Left lung (tissue), 14 donors: ENCODE data around the gene ZER1. TPM values are rescaled to one million over a fixed set of nuclear protein-coding genes. Genes with fewer than 3 reads are reported as not detected.

ENCODE experiments used
- ATAC-seq: fragments of 200-7000 bp; cut with Tn5 transposase; one replicate; pipeline ENCODE4 v1.9.1; 2020; ENCODE audit warnings: moderate library complexity
- DNase-seq, 4 donors: peaks; one replicate each; pipeline ENCODE4 v3.0.0-alpha.2; 2013 to 2020
- H3K27ac ChIP-seq, 2 donors: fragments of 200-600 bp; sonication (generic) in 1 of 2; one replicate each; pipeline versions ENCODE4 v1.5.0 to v1.8.0; 2020 to 2021
- H3K27me3 ChIP-seq, 2 donors: fragments of 200-600 bp; sonication (generic) in 1 of 2; one replicate each; pipeline versions ENCODE4 v1.5.0 to v1.8.0; 2020 to 2021
- H3K36me3 ChIP-seq, 2 donors: fragments of 200-600 bp; sonication (generic) in 1 of 2; one replicate each; pipeline versions ENCODE4 v1.5.0 to v1.8.0; 2020 to 2021
- H3K4me1 ChIP-seq, 2 donors: fragments of 200-600 bp; one replicate each; pipeline ENCODE4 v1.8.0; 2021
- H3K4me3 ChIP-seq, 2 donors: fragments of 200-600 bp; sonication (generic) in 1 of 2; one replicate each; pipeline versions ENCODE4 v1.5.0 to v1.8.0; 2020 to 2021; ENCODE audit warnings: mild to moderate bottlenecking in 1 of 2
- H3K9me3 ChIP-seq, 2 donors: fragments of 200-600 bp; sonication (generic) in 1 of 2; one replicate each; pipeline versions ENCODE4 v1.5.0 to v1.8.0; 2020 to 2021
- intact Hi-C, 2 donors: fragments of 100-400 bp; cut with DNase I; formaldehyde crosslinking; loops; one replicate each; pipeline versions ENCODE4 v1.11.2 to v1.14.2; 2022
- long read RNA-seq, 12 donors: library from polyadenylated mRNA in 2 of 12; unstranded in 2 of 12; transcript quantifications; one replicate each; pipeline ENCODE4 v2.0.0 and lab custom pipeline, GENCODE V29; 2019 to 2026
- polyA plus RNA-seq, 6 donors: library from polyadenylated mRNA; unstranded; fragments of 120-200 nt; gene quantifications; one replicate each; pipeline ENCODE4 v1.2.1, GENCODE V29; 2013; ENCODE audit not compliant: insufficient read length in 6 of 6
- total RNA-seq, 2 donors: library from RNA; stranded (reverse); fragmentation: NEBNext Ultra II Directional; extraction: Animal tissue kit (Norgen Biotek cat#: 25700); gene quantifications; one replicate each; pipeline ENCODE4 v1.2.1, GENCODE V29; 2021
- TF ChIP-seq, protein P1 (sequence below), 2 donors: fragments of 200-600 bp; sonication (generic) in 1 of 2; IDR thresholded peaks; one replicate each; pipeline versions ENCODE4 v1.5.0 to v1.8.0; 2021; ENCODE audit warnings: antibody characterized with exemption in 2 of 2
- donor health status: DM: no; HTN: yes; CAD: no.
- donor health status: DM: no; HTN: no; CAD: no.

The ZER1 gene
- total RNA-seq (10 to 100 TPM; 29.7 to 37.3 TPM), polyA plus RNA-seq (10 to 100 TPM; 26.7 to 33.4 (median 29.1) TPM)
- long read RNA-seq, donor 1, full-length matches to known transcripts = 4 of 4 reads
- long read RNA-seq, donor 1, partial matches to known transcripts = 0 of 4 reads
- long read RNA-seq, donor 1, other reads (novel, unspliced or antisense) = 0 of 4 reads
- long read RNA-seq, donor 2, full-length matches to known transcripts = 5 of 5 reads
- long read RNA-seq, donor 2, partial matches to known transcripts = 0 of 5 reads
- long read RNA-seq, donor 2, other reads (novel, unspliced or antisense) = 0 of 5 reads
- long read RNA-seq, donor 3, full-length matches to known transcripts = 3 of 3 reads
- long read RNA-seq, donor 3, partial matches to known transcripts = 0 of 3 reads
- long read RNA-seq, donor 3, other reads (novel, unspliced or antisense) = 0 of 3 reads
- long read RNA-seq, donor 4, partial matches to known transcripts = 0 of 1 reads
- long read RNA-seq, donor 4, other reads (novel, unspliced or antisense) = 1 of 1 reads
- long read RNA-seq, donor 5, full-length matches to known transcripts = 2 of 7 reads
- long read RNA-seq, donor 5, partial matches to known transcripts = 0 of 7 reads
- long read RNA-seq, donor 5, other reads (novel, unspliced or antisense) = 5 of 7 reads
- long read RNA-seq, donor 6, full-length matches to known transcripts = 3 of 3 reads
- long read RNA-seq, donor 6, partial matches to known transcripts = 0 of 3 reads
- long read RNA-seq, donor 6, other reads (novel, unspliced or antisense) = 0 of 3 reads
- long read RNA-seq, donor 7, full-length matches to known transcripts = 5 of 10 reads
- long read RNA-seq, donor 7, partial matches to known transcripts = 5 of 10 reads
- long read RNA-seq, donor 7, other reads (novel, unspliced or antisense) = 0 of 10 reads
- long read RNA-seq, donor 8, full-length matches to known transcripts = 5 of 5 reads
- long read RNA-seq, donor 8, partial matches to known transcripts = 0 of 5 reads
- long read RNA-seq, donor 8, other reads (novel, unspliced or antisense) = 0 of 5 reads
- long read RNA-seq, donor 9 = 0 reads
- long read RNA-seq, donor 10, partial matches to known transcripts = 0 of 2 reads
- long read RNA-seq, donor 10, other reads (novel, unspliced or antisense) = 2 of 2 reads
- long read RNA-seq, donor 11, full-length matches to known transcripts = 8 of 21 reads
- long read RNA-seq, donor 11, partial matches to known transcripts = 8 of 21 reads
- long read RNA-seq, donor 11, other reads (novel, unspliced or antisense) = 5 of 21 reads
- long read RNA-seq, donor 12, partial matches to known transcripts = 5 of 5 reads
- long read RNA-seq, donor 12, other reads (novel, unspliced or antisense) = 0 of 5 reads

DNA sequence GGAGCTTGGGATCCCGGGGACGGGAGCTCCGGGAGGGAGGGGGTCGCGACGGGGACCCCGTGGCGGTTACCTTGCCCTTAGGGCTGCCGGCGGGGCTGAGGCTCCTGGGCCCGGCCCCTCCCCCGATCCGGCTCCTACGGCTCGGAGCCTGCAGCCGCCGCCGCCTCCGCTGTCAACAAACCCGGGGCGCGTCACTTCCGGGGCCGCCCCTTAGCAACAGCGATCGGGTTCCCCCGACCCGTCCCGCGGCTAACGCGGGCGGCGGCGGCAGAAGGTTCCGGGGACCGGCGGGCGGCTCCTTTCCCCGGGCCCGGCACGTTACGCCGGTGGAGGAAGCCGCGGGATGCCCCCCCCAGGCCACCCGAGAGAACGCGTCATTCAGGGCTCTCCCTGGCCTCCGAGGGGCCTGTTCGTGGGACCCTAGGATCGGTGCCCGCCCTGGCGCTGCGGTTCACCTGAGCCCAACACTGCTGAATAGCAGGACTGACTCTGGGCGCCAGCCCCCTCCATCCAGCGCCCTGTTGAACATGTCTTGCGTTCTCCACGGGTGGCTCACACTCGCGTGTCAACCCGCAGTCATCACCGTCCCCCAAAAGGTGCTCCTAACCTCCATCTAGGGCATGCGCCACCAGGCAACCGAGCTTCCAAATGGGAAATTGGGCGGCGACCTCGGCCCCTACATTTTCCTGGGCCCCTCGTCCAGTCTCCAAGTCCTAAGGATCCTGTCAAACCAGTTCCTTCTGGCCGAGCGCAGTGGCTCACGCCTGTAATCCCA is at the start of gene ZER1:
ZER1 (minus strand) TSS at position 183 of the 775 bp plus-strand sequence. CDS start 16,362 bp downstream, outside the sequence.
- H3K4me3 ChIP-seq = peak within 1 kb of the TSS; percentile 74 to 79
- peaks cover 0 to 7% of the 10 kb centered on the region in 2 donors for H3K36me3 ChIP-seq
- peaks cover 9 to 24% of the 10 kb centered on the region in 2 donors for H3K4me1 ChIP-seq
- no peaks in the 10 kb centered on the region for H3K27me3 ChIP-seq
- H3K27ac ChIP-seq = peak within 1 kb of the TSS; percentile 90 to 93
- peak; percentile 98 for ATAC-seq
- intact Hi-C loops = no loop called here
- TF ChIP-seq, protein P1, sequence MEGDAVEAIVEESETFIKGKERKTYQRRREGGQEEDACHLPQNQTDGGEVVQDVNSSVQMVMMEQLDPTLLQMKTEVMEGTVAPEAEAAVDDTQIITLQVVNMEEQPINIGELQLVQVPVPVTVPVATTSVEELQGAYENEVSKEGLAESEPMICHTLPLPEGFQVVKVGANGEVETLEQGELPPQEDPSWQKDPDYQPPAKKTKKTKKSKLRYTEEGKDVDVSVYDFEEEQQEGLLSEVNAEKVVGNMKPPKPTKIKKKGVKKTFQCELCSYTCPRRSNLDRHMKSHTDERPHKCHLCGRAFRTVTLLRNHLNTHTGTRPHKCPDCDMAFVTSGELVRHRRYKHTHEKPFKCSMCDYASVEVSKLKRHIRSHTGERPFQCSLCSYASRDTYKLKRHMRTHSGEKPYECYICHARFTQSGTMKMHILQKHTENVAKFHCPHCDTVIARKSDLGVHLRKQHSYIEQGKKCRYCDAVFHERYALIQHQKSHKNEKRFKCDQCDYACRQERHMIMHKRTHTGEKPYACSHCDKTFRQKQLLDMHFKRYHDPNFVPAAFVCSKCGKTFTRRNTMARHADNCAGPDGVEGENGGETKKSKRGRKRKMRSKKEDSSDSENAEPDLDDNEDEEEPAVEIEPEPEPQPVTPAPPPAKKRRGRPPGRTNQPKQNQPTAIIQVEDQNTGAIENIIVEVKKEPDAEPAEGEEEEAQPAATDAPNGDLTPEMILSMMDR (IDR thresholded peaks at IDR 0.05) = no peak
- H3K9me3 ChIP-seq = peaks cover 0 to 11% of the 10 kb centered on the region in 2 donors
- peak; percentile 84 to 99 (median 92) for DNase-seq

DNA sequence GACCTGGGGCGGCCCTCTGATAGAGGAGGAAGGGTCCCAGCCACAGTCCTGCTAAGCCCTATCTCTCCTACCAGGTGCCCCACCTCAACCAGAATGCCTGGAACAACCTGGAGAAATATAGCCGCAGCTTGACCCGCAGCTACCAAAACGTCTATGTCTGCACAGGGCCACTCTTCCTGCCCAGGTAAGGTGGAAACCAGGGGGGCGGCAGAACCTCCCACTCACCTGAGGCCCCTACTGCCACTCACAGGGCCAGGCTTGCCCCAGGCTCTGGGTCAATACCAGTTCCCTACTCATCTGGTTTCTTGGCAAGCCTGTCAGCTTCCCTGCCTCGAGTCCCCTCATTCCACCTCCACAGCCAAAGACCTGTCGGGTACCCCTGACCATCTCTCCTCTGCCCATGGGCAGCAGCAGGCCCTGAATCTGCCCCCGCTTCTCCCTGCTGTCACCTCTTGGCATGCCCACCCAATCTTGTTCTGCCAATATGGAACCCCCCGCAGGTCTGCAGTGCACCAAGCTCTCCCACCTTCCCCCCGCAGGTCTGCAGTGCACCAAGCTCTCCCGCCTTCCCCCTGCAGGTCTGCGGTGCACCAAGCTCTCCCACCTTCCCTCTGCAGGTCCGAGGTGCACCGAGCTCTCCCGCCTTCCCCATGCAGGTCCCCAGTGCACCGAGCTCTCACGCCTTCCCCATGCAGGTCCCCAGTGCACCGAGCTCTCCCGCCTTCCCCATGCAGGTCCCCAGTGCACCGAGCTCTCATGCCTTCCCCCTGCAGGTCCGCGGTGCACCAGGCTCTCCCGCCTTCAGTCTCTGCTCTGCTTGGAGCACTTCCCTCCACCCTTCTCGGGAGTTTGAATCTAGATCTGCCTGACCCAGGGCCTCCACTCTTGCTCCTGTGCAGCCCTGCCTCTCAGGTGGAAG is 49.2 kb upstream of the ZER1 start:
- Histone ChIP-seq H3K9me3 (no peaks in the 10 kb centered on the region), H3K27me3 (peaks cover 0 to 7% of the 10 kb centered on the region in 2 donors), H3K4me3 (no peak overlapping the region), H3K27ac (no peak overlapping the region), H3K36me3 (peaks cover 0 to 52% of the 10 kb centered on the region in 2 donors), H3K4me1 (peaks cover 5 to 12% of the 10 kb centered on the region in 2 donors)
- intact Hi-C loops = no loop called here
- TF ChIP-seq, protein P1 (IDR thresholded peaks at IDR 0.05) = no peak
- DNase-seq = no peak
- ATAC-seq = no peak

DNA sequence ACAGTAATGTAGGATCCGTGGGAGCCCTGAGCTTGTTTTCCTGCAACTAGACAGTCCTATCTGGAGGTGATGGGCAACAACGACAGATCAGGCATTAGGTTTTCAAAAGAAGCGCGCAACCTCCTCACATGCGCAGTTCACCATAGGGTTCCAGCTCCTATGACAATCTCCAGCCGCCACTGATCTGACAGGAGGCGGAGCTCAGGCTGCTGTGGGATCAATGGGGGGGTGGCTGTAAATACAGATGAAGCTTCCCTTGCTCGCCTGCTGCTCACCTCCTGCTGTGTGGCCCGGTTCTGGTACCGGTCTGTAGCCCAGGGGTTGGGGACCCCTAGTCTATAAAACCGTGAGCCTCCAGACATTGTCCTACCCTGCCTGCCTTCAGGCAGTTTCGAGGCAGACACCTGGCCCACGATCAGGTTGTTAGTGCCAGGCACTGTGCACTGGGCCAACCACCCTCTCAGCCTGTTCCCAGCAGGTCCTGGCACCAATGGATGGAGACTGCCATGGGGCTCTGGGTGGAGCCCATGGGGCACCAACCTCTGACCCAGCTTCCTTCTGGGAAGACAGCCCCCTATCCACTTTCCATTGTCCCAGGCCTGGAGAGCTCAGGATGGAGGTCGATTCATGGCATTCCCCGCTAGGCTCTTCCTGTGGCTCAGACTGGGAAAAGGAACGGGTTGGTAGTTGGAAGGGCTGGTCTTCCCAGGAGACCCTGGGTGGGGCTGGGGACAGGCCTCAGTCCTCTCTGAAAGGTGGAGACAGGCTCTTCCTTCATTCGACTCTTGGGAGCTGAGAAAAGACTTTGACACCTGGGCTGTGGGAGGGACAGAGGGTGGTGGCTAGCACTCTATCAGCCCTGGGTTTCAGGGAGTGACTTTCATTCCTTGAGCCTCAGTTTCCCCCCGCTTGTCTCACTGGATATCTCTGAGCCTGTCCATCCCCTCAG is 48.3 kb upstream of the ZER1 start:
- TF ChIP-seq, protein P1 (IDR thresholded peaks at IDR 0.05) = no peak
- no peak for ATAC-seq
- intact Hi-C loops = no loop called here
- H3K9me3 ChIP-seq = no peaks in the 10 kb centered on the region
- DNase-seq = peak in 1 of 4 donors; percentile 20
- peak overlapping the region; percentile 60 to 67 for H3K4me3 ChIP-seq
- H3K27me3 ChIP-seq = peaks cover 0 to 7% of the 10 kb centered on the region in 2 donors
- H3K4me1 ChIP-seq = peaks cover 5 to 12% of the 10 kb centered on the region in 2 donors
- H3K36me3 ChIP-seq = peaks cover 0 to 43% of the 10 kb centered on the region in 2 donors
- no peak overlapping the region for H3K27ac ChIP-seq
